ENCODE results near the gene CERCAM.
"Not testable (repeated sequence)": the region's sequence is repeated elsewhere in the genome, so short reads cannot be mapped to it uniquely, and the experiment has no call there.

The CERCAM gene

GRCh38 chr9:128416014-128416413, 4.6 kb upstream of the CERCAM start:
- no peak for DNase-seq

- peak in 1 of 56 donors; percentile 19 for DNase-seq
Measured at GRCh38 chr9:128416432-128417019, 4.1 kb upstream of the CERCAM start.

DNA sequence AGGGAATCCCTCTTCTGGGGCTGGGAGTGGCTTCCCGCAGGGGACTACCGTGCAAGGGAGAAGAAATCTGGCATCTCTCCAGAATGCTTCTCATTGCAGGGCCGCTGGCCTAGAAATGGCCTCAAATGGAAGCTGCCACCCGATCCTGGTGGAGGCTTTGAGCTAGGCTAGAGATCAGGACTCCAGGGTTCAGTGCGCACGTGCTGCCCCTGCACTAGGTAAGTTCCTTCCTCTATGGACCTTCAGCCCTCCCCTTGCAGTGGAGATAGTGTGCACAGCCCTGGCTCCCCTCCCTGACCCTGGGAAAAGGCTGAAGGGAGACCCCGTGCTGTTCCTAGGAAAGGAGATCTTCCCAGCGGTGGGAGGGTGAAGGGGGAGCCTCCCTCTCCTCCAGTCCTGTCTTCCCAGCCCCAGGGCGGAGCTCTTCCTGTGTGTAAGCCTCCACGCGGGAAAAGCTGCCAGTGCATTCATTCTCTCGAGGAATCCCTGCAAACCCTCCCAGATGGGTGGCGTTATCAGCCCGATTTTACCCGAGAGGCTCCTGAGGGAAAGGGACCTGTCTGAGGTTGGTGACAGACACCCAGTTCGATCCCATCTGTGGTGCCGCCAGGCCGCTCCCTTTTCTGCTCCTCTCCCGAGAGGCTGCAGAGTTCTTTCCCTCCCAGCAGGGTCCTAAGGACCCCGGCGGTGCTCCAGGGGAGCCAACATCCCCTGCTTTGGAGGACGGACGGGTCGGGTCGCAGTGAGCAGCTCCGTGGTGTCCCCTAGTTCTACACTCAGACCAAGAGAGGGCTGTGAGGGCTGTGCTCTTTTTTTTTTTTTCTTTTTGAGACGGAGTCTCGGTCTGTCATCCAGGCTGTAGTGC, 1.4 kb upstream of the CERCAM start:
- DNase-seq = peak in 6 of 56 donors; percentile 13 to 37 (median 34)

GRCh38 chr9:128420060-128420650, 502 bp upstream of the CERCAM start:
- DNase-seq = peak in 40 of 56 donors; percentile 27 to 78 (median 51)

DNA sequence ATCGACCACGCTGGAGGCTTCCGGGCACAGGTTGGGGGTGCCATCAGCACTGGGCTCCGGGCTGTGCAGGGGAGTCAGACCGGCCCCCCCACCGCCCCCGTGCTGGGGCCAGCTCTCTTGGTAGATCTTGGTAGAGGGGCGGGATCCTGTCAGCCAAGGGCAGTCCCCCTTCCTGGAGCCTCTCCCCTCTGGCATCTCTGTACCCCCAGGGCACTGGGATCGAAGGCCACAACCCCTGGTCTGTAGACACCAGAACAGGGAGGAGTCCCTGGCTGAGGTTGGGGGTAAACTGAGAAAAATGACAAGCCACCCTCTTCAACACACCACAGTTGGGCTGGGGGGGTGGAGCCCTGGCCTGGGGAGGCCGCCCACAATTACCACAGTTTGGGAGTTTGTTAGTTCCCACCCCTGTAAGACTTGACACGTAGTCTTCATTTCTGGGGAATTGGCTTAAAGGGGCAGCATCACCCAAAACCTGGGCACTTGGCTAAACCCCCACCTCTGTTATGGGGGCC, 882 bp downstream of the CERCAM start:
- DNase-seq = no peak

GRCh38 chr9:128422022-128422782, 1.5 kb downstream of the CERCAM start:
- DNase-seq = not testable (repeated sequence)

DNA sequence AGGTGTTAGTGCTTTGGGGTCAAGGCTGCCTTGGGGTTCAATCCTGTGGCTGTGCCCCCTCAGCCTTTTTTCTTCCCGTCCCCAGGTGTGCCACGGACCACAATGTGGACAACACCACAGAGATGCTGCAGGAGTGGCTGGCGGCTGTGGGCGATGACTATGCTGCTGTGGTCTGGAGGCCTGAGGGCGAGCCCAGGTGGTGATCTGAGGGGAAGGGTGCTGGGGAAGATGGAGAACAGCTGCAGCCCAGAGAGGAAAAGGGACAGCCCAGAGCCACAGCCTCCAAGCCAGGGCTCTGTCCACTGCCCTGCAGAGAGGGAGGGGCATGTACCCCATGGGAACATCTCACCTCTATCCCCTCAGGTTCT, 2.1 kb downstream of the CERCAM start:
- DNase-seq = no peak

GRCh38 chr9:128423356-128423755, 2.7 kb downstream of the CERCAM start:
- not testable (repeated sequence) for DNase-seq

- DNase-seq = no peak
Measured at GRCh38 chr9:128424268-128424780, 3.7 kb downstream of the CERCAM start.

DNA sequence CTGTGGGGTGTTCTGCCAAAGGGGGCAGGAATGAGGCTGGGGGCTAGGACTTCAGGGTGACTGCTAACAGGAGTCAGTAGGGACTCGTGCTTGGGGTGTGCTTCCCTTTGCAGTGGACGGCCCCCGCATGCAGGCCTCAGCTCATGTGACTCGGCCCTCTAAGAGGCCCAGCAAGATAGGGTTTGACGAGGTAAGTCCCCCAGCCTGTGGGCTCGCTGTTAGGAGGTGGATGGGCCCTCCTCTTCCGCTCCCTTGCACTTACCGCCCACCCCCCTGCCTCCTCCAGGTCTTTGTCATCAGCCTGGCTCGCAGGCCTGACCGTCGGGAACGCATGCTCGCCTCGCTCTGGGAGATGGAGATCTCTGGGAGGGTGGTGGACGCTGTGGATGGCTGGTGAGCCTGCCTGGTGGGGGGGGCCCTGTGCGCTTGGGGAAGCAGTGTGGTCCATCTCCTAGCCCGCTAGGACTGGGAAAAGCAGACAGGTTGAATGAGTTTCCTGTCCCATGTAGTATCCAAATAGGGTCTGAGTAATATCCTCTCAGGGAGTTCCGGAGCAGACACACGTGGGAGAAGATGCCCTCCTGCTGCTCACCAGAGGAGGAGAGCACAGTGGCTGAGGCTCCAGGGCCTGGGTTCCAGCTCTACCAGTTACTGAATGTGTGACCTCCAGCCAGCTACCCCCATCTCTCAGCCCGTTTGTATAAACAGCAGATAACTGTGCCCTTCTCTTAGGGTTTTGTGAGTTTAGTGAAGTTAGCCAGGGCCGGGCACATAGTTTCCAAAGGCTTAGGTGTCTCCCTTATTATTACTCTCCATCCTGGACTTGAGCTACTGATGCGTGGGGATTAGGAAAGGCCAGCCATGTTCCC, 8.2 kb downstream of the CERCAM start:
- DNase-seq = no peak

DNA sequence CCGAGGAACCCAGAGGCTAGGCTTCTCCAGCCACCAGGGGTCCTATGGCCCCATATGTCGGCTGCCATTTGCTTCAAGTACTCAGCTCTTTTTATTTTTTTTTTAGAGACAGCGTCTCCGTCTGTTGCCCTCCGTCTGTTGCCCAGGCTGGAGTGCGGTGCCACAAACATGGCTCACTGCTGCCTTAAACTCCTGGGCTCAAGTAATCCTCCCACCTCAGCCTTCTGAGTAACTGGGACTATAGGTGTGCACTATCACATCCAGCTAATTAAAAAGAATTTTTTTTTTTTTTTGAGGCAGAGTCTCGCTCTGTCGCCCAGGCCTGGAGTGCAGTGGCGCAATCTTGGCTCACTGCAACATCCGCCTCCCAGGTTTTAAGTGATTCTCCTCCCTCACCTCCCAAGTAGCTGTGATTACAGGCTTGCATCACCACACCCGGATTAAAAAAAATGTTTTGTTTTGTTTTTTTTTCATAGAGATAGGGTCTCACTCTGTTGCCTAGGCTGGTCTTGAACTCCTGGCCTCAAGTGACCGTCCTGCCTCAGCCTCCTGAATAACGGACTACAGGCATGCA, 8.9 kb downstream of the CERCAM start:
- no peak for DNase-seq

- DNase-seq = peak in 2 of 56 donors; percentile 7 to 22
Measured at GRCh38 chr9:128431207-128431606, 10.6 kb downstream of the CERCAM start.

GRCh38 chr9:128434340-128434739, 13.7 kb downstream of the CERCAM start:
- no peak for DNase-seq

DNA sequence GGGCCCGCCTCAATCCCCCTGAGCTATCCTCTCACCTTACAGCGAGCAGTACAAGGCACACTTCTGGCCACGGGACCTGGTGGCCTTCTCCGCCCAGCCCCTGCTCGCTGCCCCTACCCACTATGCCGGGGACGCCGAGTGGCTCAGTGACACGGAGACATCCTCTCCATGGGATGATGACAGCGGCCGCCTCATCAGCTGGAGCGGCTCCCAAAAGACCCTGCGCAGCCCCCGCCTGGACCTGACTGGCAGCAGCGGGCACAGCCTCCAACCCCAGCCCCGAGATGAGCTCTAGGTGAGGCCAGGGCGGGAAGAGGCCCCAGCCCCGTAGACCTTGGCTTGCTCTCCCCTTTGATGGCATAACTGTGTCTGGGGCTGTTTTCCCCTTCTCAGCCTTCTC, 15.0 kb downstream of the CERCAM start:
- no peak for DNase-seq

- peak in 53 of 56 donors; percentile 10 to 88 (median 56) for DNase-seq
Measured at GRCh38 chr9:128438343-128439109, 17.9 kb downstream of the CERCAM start.

DNA sequence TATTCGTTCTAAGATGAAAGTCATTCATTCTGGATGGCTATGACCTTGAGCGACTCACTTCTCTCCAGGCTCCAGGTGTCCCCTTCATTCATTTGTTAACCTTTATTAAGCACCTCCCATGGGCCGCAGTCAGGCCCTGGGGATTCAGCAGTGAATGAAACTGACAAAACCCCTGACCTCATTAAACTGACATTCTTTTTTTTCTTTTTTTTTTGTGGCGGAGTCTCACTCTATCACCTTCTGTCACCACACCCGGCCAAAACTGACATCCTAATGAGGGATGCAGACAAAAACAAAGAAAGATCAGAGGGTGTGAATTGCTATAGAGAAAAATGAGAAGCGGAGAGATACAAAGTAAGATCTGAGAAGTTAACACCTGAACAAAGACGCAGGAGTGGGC, 18.6 kb downstream of the CERCAM start:
- DNase-seq = no peak

DNA sequence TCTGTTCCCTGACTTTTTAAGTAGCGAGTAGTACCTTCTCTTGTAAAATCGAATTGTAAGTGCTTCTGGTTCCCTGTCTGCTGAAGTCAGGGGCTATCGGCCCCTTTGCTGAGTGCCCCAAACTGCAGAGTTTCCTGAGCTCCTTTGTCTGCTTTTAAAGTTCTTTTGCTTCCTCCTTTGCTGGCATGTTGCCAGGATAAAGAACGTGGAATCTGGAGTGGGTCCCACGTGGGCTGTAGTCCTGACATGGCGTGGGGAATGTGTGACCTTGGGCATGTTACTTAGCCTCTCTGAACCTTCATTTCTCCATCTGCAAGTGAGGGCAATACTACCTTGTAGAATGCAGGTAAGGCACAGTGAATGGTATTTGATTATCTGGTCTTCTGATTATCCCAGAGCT, 21.5 kb downstream of the CERCAM start:
- DNase-seq = no peak

- not testable (repeated sequence) for DNase-seq
Measured at GRCh38 chr9:128446505-128446904, 25.8 kb downstream of the CERCAM start.

DNA sequence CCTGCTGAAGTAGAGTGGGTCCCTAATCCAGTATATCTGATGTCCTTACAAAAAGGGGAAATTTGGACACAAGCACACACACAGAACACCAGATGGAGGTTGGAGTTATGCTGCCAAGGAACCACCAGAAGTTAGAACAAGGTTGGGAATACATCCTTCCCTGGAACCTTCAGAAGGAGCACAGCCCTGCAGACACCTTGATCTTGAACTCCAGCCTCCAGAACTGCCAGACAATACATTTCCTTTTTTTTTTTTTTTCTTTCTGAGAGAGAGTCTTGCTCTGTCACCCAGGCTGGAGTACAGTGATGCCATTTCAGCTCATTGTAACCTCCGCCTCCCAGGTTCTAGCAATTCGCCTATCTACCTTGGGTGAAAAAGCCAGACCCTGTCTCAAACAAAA, 28.1 kb downstream of the CERCAM start:
- DNase-seq = no peak
